Cerebellar nuclear complex (tissue), 1 donor: ENCODE data around the gene ZSCAN10.

Experiments
- DNase-seq, 2 experiments: peaks; one replicate each; lab custom pipeline; 2025; lab: John Stamatoyannopoulos, UW

ZSCAN10 gene

GRCh38 chr16:3046641-3047386 lies 52.3 kb downstream of the ZSCAN10 start:
- no peak for DNase-seq

GRCh38 chr16:3045758-3046640 lies 53.1 kb downstream of the ZSCAN10 start, which contains the start of gene MMP25:
TSS of gene MMP25 (plus strand) at chr16:3046561. CDS start at chr16:3046918, 357 bp downstream.
- no peak for DNase-seq

- no peak for DNase-seq
Observed at GRCh38 chr16:3044708-3045107, 54.4 kb downstream of the ZSCAN10 start.

GRCh38 chr16:3042376-3042775 lies 56.7 kb downstream of the ZSCAN10 start:
- DNase-seq = no peak

GRCh38 chr16:3038896-3039295 lies 60.2 kb downstream of the ZSCAN10 start:
- DNase-seq = no peak
